ENCODE data around the gene ARL5A.

Gene ARL5A

DNA sequence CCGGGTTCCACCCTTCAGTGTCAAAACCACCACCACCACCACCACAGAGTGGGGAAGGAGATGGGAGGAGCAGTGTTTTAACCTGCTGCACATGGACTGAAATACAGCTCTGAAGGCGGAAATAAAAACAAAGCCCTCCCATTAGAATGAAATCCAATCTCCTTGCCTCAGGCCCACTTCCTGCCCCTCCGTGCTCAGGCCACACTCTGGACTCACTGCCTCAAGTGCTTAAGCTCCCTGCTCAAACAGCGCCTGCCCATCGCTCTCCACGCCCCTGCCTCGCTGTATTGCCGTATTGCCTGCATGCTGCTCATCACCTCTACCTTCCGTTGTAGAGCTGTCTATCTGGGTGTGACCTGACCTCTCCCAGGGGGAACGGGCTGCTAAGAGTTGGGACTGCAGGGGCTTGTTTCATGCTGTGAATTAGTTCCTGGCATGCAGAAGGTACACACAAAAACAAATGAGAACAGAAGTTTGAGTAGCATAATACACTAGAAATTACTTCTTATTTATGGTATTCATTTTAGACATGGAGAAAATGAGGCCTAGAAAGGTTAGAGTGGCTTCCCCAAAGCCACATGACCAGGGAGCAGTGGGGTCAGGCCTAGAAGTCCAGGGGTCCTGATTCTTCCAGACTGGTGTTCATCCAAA, 62.3 kb downstream of the ARL5A start:
- DNase-seq = no peak

GRCh38 chr2:151762694-151763093, 65.5 kb downstream of the ARL5A start:
- no peak for DNase-seq

GRCh38 chr2:151761687-151762086, 66.5 kb downstream of the ARL5A start:
- no peak for DNase-seq

- DNase-seq = no peak
These were observed 67.0 kb downstream of the ARL5A start for GRCh38 chr2:151761193-151761592.

GRCh38 chr2:151760139-151760650, 68.0 kb downstream of the ARL5A start:
- no peak for DNase-seq

DNA sequence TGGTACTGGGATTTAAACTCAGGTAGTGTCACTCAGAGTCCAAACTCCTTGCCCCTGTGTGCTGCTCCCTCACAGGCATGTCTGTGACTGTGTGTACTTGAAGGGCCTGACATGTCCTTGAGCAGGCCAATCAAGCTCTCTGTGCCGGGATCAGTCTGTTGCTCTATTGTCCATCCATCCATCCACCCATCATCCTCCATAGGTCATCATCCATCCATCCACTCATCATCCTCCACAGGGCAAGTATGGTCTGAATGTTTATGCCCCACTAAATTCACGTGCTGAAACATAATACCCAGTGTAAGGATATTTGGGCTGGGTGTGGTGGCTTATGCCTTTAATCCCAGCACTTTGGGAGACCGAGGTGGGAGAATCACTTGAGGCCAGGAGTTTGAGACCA, 69.5 kb downstream of the ARL5A start:
- DNase-seq = no peak

GRCh38 chr2:151757861-151758260, 70.4 kb downstream of the ARL5A start:
- DNase-seq = no peak

GRCh38 chr2:151756820-151757219, 71.4 kb downstream of the ARL5A start:
- DNase-seq = no peak

DNA sequence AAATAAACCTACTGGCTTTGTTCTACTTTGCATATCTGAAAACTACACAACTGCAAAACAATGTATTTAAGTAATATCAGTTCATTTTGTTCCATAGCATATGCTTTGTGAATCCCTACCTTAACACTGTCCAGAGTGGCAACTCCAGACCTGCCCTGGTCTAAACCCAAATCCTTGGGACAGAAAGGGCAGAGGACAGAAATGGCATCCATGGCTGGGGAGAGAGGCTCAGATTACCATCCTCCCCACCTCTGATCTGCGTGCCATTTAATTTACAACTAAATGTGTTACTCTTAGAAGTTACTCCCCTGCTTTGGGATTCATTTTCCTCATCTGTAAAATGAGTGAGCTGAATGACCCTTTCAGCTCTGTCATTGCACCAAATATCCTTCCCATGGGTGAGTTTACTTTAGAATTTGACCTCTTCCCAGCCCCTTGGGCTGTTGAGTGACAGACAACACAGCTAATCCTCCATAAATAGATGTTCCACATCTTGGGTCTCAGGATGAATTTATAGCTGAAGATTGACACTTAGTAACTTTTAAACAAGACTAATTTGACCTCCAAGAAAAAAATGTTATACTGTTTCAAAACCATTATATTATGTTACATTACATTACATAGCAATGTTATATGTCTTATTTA, 73.8 kb downstream of the ARL5A start:
- no peak for DNase-seq

DNA sequence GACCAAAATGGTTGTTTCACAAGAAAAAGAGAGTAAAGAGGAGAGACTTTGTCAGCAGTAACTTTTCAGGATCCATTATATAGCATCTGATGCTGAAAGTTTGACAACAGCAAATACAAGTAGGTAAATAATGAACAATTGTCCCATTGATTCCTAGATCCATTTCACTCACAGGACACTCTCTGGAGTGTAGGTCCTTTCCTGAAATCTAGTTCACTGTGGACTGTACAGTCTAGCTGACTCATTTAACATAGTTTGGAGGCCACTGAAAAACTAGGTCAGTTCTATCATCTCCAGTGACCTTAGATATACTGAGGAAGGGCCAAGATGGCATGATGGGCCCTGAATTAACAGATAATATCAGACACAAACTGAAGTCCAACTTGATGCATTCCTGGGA, 74.7 kb downstream of the ARL5A start:
- DNase-seq = no peak
